HEK293 (cell line): Measurements from ENCODE around the gene ADAMTSL2.

ENCODE experiments used
- CTCF ChIA-PET: fragments of 350-600 bp; formaldehyde crosslinking; extraction: SDS; loops from one replicate; lab custom pipeline; 2021; ENCODE audit warnings: antibody characterized with exemption; lab: Yijun Ruan, JAX
- POLR2A ChIA-PET: fragments of 300-600 bp; formaldehyde crosslinking; extraction: SDS; loops from one replicate; lab custom pipeline; 2020; ENCODE audit warnings: antibody characterized with exemption, inconsistent platforms; lab: Yijun Ruan, JAX
- H3K27ac ChIP-seq: fragments of 200-500 bp; sonication (Bioruptor generic); 2 replicates; pipeline ENCODE4 v1.5.1; 2014; ENCODE audit warnings: low read depth, low read length, control low read depth, inconsistent platforms; ENCODE audit errors: extremely low read depth
- H3K36me3 ChIP-seq, 2 experiments: fragments of 200-500 bp in 1 of 2; sonication (Bioruptor generic) in 1 of 2; 1 replicate in 1 of 2; 2 replicates in 1 of 2; pipeline ENCODE4 v1.5.1; 2014 to 2017; ENCODE audit warnings: inconsistent platforms in 2 of 2, low read length in 2 of 2; ENCODE audit not compliant: control insufficient read depth in 2 of 2, insufficient read depth in 1 of 2
- H3K4me1 ChIP-seq: fragments of 200-500 bp; sonication (Bioruptor generic); 2 replicates; pipeline ENCODE4 v1.5.1; 2014; ENCODE audit warnings: mild to moderate bottlenecking, low read length, inconsistent platforms; ENCODE audit not compliant: control insufficient read depth, insufficient read depth
- H3K4me3 ChIP-seq: 2 replicates; pipeline ENCODE4 v1.5.1; 2011; ENCODE audit warnings: low read depth, mild to moderate bottlenecking, control low read depth, low read length, moderate library complexity
- H3K9me3 ChIP-seq: fragments of 200-500 bp; sonication (Bioruptor generic); 2 replicates; pipeline ENCODE4 v1.5.1; 2014; ENCODE audit warnings: low read depth, low read length, inconsistent platforms; ENCODE audit not compliant: control insufficient read depth, insufficient read depth
- GLIS1 ChIP-seq: fragments of 450-650 bp; formaldehyde crosslinking; IDR thresholded peaks from 2 replicates; pipeline ENCODE4 v1.5.1; 2016; ENCODE audit warnings: missing biosample characterization, missing genetic modification characterization
- KLF9 ChIP-seq: fragments of 450-650 bp; formaldehyde crosslinking; IDR thresholded peaks from 2 replicates; pipeline ENCODE4 v1.5.1; 2016; ENCODE audit warnings: missing biosample characterization, missing genetic modification characterization, low read depth
- SCRT2 ChIP-seq: fragments of 450-650 bp; formaldehyde crosslinking; IDR thresholded peaks from 2 replicates; pipeline ENCODE4 v1.5.1; 2016; ENCODE audit warnings: missing biosample characterization, missing genetic modification characterization
- SP2 ChIP-seq: fragments of 450-650 bp; formaldehyde crosslinking; IDR thresholded peaks from 2 replicates; pipeline ENCODE4 v1.5.1; 2016; ENCODE audit warnings: missing biosample characterization, missing genetic modification characterization
- WT1 ChIP-seq: fragments of 450-650 bp; formaldehyde crosslinking; IDR thresholded peaks from 2 replicates; pipeline ENCODE4 v1.5.1; 2016; ENCODE audit warnings: missing biosample characterization, missing genetic modification characterization
- ZBTB8A ChIP-seq: fragments of 450-650 bp; formaldehyde crosslinking; IDR thresholded peaks from 2 replicates; pipeline ENCODE4 v1.5.1; 2016; ENCODE audit warnings: missing biosample characterization, missing genetic modification characterization
- ZIC2 ChIP-seq: fragments of 450-650 bp; formaldehyde crosslinking; IDR thresholded peaks from 2 replicates; pipeline ENCODE4 v1.5.1; 2016; ENCODE audit warnings: missing biosample characterization, missing genetic modification characterization
- ZNF214 ChIP-seq: fragments of 450-650 bp; formaldehyde crosslinking; IDR thresholded peaks from 2 replicates; pipeline ENCODE4 v1.5.1; 2017; ENCODE audit warnings: missing biosample characterization, mild to moderate bottlenecking, missing genetic modification characterization, borderline replicate concordance
- ZNF292 ChIP-seq: fragments of 450-650 bp; formaldehyde crosslinking; IDR thresholded peaks from 2 replicates; pipeline ENCODE4 v1.5.1; 2016; ENCODE audit warnings: low read depth, missing biosample characterization, missing genetic modification characterization, borderline replicate concordance
- ZNF521 ChIP-seq: fragments of 450-650 bp; formaldehyde crosslinking; IDR thresholded peaks from 2 replicates; pipeline ENCODE4 v1.5.1; 2017; ENCODE audit warnings: missing biosample characterization, mild to moderate bottlenecking, missing genetic modification characterization
- ZNF623 ChIP-seq: fragments of 450-650 bp; formaldehyde crosslinking; IDR thresholded peaks from 2 replicates; pipeline ENCODE4 v1.5.1; 2016; ENCODE audit warnings: missing biosample characterization, missing genetic modification characterization
- ZSCAN4 ChIP-seq: fragments of 450-650 bp; formaldehyde crosslinking; IDR thresholded peaks from 2 replicates; pipeline ENCODE4 v1.5.1; 2017; ENCODE audit warnings: missing biosample characterization, missing genetic modification characterization
- ZSCAN5A ChIP-seq: fragments of 450-650 bp; formaldehyde crosslinking; IDR thresholded peaks from 2 replicates; pipeline ENCODE4 v1.5.1; 2016; ENCODE audit warnings: missing biosample characterization, missing genetic modification characterization
- ZXDB ChIP-seq: fragments of 450-650 bp; formaldehyde crosslinking; IDR thresholded peaks from 2 replicates; pipeline ENCODE4 v1.5.1; 2016; ENCODE audit warnings: missing biosample characterization, missing genetic modification characterization
- TF ChIP-seq, protein P1 (sequence below): fragments of 450-650 bp; formaldehyde crosslinking; IDR thresholded peaks from 2 replicates; pipeline ENCODE4 v1.5.1; 2016; ENCODE audit warnings: missing biosample characterization, missing genetic modification characterization
- TF ChIP-seq, protein P2 (sequence below): fragments of 450-650 bp; formaldehyde crosslinking; IDR thresholded peaks from 2 replicates; pipeline ENCODE4 v1.5.1; 2016; ENCODE audit warnings: missing biosample characterization, missing genetic modification characterization, borderline replicate concordance
- TF ChIP-seq, protein P3 (sequence below): fragments of 450-650 bp; formaldehyde crosslinking; IDR thresholded peaks from 2 replicates; pipeline ENCODE4 v1.5.1; 2017; ENCODE audit warnings: missing biosample characterization, missing genetic modification characterization
- TF ChIP-seq, protein P4 (sequence below): fragments of 450-650 bp; formaldehyde crosslinking; IDR thresholded peaks from 2 replicates; pipeline ENCODE4 v1.5.1; 2017; ENCODE audit warnings: missing biosample characterization, missing genetic modification characterization

ADAMTSL2 gene

DNA sequence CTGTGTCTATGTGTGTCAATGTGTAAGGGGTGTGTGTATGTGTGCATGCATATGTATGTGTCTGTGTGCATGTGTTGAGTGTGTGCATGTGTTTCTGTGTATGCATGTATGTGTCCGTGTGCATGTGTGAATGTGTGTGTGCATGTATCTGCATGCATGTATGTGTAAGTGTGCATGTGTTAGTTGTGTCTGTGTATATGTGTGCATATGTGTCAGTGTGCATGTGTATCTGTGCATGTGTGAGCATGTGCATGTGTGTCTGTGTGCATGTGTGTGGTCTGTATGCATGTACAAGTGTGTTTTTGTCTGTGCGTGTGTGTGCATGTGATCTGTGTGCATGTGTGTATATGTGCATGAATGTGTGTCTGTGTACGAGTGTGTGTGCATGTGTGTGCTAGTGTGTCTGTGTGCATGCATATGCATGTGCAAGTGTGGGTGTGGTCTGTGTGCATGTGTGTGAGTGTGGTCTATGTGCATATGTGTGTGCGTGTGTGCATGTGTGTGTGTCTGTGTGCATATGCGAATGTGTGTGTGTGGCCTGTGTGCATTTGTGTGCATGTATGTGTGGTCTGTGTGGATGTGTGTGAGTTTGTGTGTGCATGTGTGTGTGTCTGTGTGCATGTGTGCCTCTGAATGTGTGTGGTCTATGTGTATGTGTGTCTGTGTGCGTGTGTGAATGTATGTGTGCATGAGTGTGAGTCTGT is 65.1 kb downstream of the ADAMTSL2 start:
- Histone ChIP-seq H3K27ac (no peak overlapping the region), H3K36me3 (no peaks in the 10 kb centered on the region), H3K4me1 (no peaks in the 10 kb centered on the region), H3K9me3 (no peaks in the 10 kb centered on the region), H3K4me3 (no peak overlapping the region)
- POLR2A ChIA-PET: no interaction called here
- no peak for TF ChIP-seq WT1 (tag by site-specific recombination)
- TF ChIP-seq ZNF623: no peak
- peak; percentile 37; the same call in 1 of the 2 replicates for TF ChIP-seq KLF9 (tag by site-specific recombination)
- no peak for TF ChIP-seq SP2 (tag by site-specific recombination)
- no peak for TF ChIP-seq ZBTB8A (tag by site-specific recombination)
- no peak for TF ChIP-seq ZNF521 (tag by site-specific recombination)
- TF ChIP-seq ZNF214 (tag by site-specific recombination): no peak
- TF ChIP-seq ZSCAN4: peak; percentile 94
- TF ChIP-seq, protein P1, sequence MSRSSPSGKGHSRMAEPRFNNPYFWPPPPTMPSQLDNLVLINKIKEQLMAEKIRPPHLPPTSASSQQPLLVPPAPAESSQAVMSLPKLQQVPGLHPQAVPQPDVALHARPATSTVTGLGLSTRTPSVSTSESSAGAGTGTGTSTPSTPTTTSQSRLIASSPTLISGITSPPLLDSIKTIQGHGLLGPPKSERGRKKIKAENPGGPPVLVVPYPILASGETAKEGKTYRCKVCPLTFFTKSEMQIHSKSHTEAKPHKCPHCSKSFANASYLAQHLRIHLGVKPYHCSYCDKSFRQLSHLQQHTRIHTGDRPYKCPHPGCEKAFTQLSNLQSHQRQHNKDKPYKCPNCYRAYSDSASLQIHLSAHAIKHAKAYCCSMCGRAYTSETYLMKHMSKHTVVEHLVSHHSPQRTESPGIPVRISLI: no peak
- TF ChIP-seq, protein P2, sequence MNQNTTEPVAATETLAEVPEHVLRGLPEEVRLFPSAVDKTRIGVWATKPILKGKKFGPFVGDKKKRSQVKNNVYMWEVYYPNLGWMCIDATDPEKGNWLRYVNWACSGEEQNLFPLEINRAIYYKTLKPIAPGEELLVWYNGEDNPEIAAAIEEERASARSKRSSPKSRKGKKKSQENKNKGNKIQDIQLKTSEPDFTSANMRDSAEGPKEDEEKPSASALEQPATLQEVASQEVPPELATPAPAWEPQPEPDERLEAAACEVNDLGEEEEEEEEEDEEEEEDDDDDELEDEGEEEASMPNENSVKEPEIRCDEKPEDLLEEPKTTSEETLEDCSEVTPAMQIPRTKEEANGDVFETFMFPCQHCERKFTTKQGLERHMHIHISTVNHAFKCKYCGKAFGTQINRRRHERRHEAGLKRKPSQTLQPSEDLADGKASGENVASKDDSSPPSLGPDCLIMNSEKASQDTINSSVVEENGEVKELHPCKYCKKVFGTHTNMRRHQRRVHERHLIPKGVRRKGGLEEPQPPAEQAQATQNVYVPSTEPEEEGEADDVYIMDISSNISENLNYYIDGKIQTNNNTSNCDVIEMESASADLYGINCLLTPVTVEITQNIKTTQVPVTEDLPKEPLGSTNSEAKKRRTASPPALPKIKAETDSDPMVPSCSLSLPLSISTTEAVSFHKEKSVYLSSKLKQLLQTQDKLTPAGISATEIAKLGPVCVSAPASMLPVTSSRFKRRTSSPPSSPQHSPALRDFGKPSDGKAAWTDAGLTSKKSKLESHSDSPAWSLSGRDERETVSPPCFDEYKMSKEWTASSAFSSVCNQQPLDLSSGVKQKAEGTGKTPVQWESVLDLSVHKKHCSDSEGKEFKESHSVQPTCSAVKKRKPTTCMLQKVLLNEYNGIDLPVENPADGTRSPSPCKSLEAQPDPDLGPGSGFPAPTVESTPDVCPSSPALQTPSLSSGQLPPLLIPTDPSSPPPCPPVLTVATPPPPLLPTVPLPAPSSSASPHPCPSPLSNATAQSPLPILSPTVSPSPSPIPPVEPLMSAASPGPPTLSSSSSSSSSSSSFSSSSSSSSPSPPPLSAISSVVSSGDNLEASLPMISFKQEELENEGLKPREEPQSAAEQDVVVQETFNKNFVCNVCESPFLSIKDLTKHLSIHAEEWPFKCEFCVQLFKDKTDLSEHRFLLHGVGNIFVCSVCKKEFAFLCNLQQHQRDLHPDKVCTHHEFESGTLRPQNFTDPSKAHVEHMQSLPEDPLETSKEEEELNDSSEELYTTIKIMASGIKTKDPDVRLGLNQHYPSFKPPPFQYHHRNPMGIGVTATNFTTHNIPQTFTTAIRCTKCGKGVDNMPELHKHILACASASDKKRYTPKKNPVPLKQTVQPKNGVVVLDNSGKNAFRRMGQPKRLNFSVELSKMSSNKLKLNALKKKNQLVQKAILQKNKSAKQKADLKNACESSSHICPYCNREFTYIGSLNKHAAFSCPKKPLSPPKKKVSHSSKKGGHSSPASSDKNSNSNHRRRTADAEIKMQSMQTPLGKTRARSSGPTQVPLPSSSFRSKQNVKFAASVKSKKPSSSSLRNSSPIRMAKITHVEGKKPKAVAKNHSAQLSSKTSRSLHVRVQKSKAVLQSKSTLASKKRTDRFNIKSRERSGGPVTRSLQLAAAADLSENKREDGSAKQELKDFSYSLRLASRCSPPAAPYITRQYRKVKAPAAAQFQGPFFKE: 0 out of 2 replicates have a peak, but pooled peaks have one; percentile 21
- CTCF ChIA-PET: no interaction called here

DNA sequence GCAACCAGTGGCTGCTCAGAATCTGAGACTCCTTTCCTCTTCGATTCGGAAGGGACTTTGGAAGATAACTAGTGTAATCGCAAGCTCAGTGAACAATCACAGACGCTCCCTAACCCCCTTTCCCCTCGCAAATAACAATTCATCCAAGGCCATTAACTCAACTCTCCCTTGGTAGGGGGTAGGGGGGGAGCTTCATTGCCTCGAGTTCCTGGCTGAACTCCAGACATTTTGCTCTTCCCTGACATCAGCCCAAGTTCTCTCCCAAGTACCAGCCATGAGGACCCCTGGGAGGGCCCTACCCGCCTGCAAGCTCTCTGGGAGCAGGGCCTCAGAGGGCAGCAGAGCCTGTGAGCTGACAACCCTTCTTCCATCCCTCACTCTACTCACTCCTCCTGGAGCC is 66.2 kb downstream of the ADAMTSL2 start:
- Histone ChIP-seq H3K36me3 (no peaks in the 10 kb centered on the region), H3K27ac (no peak overlapping the region), H3K9me3 (no peaks in the 10 kb centered on the region), H3K4me3 (no peak overlapping the region), H3K4me1 (no peaks in the 10 kb centered on the region)
- TF ChIP-seq, protein P3, sequence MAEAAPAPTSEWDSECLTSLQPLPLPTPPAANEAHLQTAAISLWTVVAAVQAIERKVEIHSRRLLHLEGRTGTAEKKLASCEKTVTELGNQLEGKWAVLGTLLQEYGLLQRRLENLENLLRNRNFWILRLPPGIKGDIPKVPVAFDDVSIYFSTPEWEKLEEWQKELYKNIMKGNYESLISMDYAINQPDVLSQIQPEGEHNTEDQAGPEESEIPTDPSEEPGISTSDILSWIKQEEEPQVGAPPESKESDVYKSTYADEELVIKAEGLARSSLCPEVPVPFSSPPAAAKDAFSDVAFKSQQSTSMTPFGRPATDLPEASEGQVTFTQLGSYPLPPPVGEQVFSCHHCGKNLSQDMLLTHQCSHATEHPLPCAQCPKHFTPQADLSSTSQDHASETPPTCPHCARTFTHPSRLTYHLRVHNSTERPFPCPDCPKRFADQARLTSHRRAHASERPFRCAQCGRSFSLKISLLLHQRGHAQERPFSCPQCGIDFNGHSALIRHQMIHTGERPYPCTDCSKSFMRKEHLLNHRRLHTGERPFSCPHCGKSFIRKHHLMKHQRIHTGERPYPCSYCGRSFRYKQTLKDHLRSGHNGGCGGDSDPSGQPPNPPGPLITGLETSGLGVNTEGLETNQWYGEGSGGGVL (tag by site-specific recombination): peak; percentile 36; the same call in 1 of the 2 replicates
- TF ChIP-seq ZNF292 (tag by site-specific recombination) (no peak), ZSCAN5A (tag by site-specific recombination) (no peak), GLIS1 (peak; percentile 77), ZIC2 (tag by site-specific recombination) (peak; percentile 65; the same call in 1 of the 2 replicates), SCRT2 (peak; percentile 31; the same call in 1 of the 2 replicates), ZXDB (tag by site-specific recombination) (no peak)
- TF ChIP-seq, protein P4, sequence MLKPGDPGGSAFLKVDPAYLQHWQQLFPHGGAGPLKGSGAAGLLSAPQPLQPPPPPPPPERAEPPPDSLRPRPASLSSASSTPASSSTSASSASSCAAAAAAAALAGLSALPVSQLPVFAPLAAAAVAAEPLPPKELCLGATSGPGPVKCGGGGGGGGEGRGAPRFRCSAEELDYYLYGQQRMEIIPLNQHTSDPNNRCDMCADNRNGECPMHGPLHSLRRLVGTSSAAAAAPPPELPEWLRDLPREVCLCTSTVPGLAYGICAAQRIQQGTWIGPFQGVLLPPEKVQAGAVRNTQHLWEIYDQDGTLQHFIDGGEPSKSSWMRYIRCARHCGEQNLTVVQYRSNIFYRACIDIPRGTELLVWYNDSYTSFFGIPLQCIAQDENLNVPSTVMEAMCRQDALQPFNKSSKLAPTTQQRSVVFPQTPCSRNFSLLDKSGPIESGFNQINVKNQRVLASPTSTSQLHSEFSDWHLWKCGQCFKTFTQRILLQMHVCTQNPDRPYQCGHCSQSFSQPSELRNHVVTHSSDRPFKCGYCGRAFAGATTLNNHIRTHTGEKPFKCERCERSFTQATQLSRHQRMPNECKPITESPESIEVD (tag by site-specific recombination): no peak
- ChIA-PET CTCF (interaction anchor here (0.5 to 0.6 kb wide), 2 partner anchors 13 to 237 kb away, joined by 3 read pairs; no protein-coding TSS in a partner anchor), POLR2A (interaction anchor here (0.6 kb wide), 1 partner anchor 72 kb away, joined by 3 read pairs; no protein-coding TSS in a partner anchor)
